WTC11 (cell line): Measurements from ENCODE around the gene ELP4.

Source experiments
- CREB1 ChIP-seq: sonication (generic); formaldehyde crosslinking; IDR thresholded peaks from 2 replicates; pipeline ENCODE4 v1.8.0; 2023; ENCODE audit warnings: mild to moderate bottlenecking, missing genetic modification reagents
- FOXK1 ChIP-seq: sonication (generic); formaldehyde crosslinking; IDR thresholded peaks from 2 replicates; pipeline ENCODE4 v1.8.0; 2022; ENCODE audit warnings: mild to moderate bottlenecking, moderate library complexity, missing genetic modification reagents
- JUN ChIP-seq: sonication (generic); formaldehyde crosslinking; IDR thresholded peaks from 2 replicates; pipeline ENCODE4 v1.8.0; 2023; ENCODE audit warnings: mild to moderate bottlenecking, missing genetic modification reagents
- NFYB ChIP-seq: sonication (generic); formaldehyde crosslinking; conservative IDR thresholded peaks from 2 replicates; pipeline ENCODE4 v1.8.0; 2022; ENCODE audit warnings: low read depth, missing genetic modification reagents
- NR1H2 ChIP-seq: sonication (generic); formaldehyde crosslinking; IDR thresholded peaks from 2 replicates; pipeline ENCODE4 v1.9.0; 2021; ENCODE audit warnings: mild to moderate bottlenecking, moderate library complexity, missing genetic modification reagents
- RELA ChIP-seq: sonication (generic); formaldehyde crosslinking; IDR thresholded peaks from 2 replicates; pipeline ENCODE4 v1.8.1; 2022; ENCODE audit warnings: missing genetic modification reagents, mild to moderate bottlenecking, borderline replicate concordance
- SP1 ChIP-seq: sonication (generic); formaldehyde crosslinking; conservative IDR thresholded peaks from 2 replicates; pipeline ENCODE4 v1.8.1; 2022; ENCODE audit warnings: missing genetic modification reagents
- ZBTB21 ChIP-seq: sonication (generic); formaldehyde crosslinking; IDR thresholded peaks from 2 replicates; pipeline ENCODE4 v1.8.1; 2023; ENCODE audit warnings: mild to moderate bottlenecking, missing genetic modification reagents, borderline replicate concordance
- ZNF138 ChIP-seq: sonication (generic); formaldehyde crosslinking; conservative IDR thresholded peaks from 2 replicates; pipeline ENCODE4 v1.8.1; 2022; ENCODE audit warnings: mild to moderate bottlenecking, moderate library complexity, missing genetic modification reagents
- TF ChIP-seq, protein P1 (sequence below): sonication (generic); formaldehyde crosslinking; IDR thresholded peaks from 2 replicates; pipeline ENCODE4 v1.8.0; 2022; ENCODE audit warnings: mild to moderate bottlenecking, missing genetic modification reagents
- TF ChIP-seq, protein P2 (sequence below): fragments of 200-600 bp; IDR thresholded peaks from 2 replicates; pipeline ENCODE4 v1.8.0; 2022; ENCODE audit warnings: antibody characterized with exemption
- TF ChIP-seq, protein P3 (sequence below): sonication (generic); formaldehyde crosslinking; IDR thresholded peaks from 2 replicates; pipeline ENCODE4 v1.8.0; 2022; ENCODE audit warnings: mild to moderate bottlenecking, missing genetic modification reagents
- TF ChIP-seq, protein P4 (sequence below): sonication (generic); formaldehyde crosslinking; IDR thresholded peaks from 2 replicates; pipeline ENCODE4 v1.8.1; 2023; ENCODE audit warnings: mild to moderate bottlenecking, missing genetic modification reagents, moderate library complexity

DNA sequence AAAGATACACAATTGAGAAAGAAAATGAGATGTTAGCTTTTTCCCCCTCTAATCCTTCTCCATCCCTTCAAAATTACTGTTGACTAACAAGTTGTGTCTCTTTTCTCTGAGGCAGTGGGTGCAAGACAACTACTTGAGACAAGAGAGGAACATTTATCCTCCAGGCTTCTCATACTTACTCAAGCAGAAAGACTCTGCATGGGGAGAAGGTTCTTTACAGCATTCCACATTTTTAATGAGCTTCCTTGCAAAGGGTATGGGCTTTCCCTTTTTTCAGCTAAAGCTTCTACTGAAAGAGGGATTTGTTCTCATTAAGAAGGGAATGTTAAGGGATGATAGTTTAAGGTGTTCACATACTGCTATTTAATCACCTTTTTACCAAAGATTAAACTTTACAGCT, 253.7 kb downstream of the ELP4 start:
- no peak for TF ChIP-seq CREB1 (CRISPR knock-in tag)
- no peak for TF ChIP-seq SP1
- no peak for TF ChIP-seq JUN
- TF ChIP-seq, protein P1, sequence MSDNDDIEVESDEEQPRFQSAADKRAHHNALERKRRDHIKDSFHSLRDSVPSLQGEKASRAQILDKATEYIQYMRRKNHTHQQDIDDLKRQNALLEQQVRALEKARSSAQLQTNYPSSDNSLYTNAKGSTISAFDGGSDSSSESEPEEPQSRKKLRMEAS (CRISPR knock-in tag) = no peak
- TF ChIP-seq, protein P2, sequence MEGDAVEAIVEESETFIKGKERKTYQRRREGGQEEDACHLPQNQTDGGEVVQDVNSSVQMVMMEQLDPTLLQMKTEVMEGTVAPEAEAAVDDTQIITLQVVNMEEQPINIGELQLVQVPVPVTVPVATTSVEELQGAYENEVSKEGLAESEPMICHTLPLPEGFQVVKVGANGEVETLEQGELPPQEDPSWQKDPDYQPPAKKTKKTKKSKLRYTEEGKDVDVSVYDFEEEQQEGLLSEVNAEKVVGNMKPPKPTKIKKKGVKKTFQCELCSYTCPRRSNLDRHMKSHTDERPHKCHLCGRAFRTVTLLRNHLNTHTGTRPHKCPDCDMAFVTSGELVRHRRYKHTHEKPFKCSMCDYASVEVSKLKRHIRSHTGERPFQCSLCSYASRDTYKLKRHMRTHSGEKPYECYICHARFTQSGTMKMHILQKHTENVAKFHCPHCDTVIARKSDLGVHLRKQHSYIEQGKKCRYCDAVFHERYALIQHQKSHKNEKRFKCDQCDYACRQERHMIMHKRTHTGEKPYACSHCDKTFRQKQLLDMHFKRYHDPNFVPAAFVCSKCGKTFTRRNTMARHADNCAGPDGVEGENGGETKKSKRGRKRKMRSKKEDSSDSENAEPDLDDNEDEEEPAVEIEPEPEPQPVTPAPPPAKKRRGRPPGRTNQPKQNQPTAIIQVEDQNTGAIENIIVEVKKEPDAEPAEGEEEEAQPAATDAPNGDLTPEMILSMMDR = no peak
- TF ChIP-seq FOXK1 = no peak
- TF ChIP-seq, protein P3, sequence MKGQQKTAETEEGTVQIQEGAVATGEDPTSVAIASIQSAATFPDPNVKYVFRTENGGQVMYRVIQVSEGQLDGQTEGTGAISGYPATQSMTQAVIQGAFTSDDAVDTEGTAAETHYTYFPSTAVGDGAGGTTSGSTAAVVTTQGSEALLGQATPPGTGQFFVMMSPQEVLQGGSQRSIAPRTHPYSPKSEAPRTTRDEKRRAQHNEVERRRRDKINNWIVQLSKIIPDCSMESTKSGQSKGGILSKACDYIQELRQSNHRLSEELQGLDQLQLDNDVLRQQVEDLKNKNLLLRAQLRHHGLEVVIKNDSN (CRISPR knock-in tag) = no peak
- no peak for TF ChIP-seq NFYB (CRISPR knock-in tag)
- no peak for TF ChIP-seq RELA (CRISPR knock-in tag)
- TF ChIP-seq ZBTB21 (CRISPR knock-in tag) = no peak
- TF ChIP-seq, protein P4, sequence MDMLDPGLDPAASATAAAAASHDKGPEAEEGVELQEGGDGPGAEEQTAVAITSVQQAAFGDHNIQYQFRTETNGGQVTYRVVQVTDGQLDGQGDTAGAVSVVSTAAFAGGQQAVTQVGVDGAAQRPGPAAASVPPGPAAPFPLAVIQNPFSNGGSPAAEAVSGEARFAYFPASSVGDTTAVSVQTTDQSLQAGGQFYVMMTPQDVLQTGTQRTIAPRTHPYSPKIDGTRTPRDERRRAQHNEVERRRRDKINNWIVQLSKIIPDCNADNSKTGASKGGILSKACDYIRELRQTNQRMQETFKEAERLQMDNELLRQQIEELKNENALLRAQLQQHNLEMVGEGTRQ (CRISPR knock-in tag) = no peak
- TF ChIP-seq ZNF138 = no peak
- no peak for TF ChIP-seq NR1H2 (CRISPR knock-in tag)
